HepG2 (cell line): ENCODE data around the gene MYOM1. TPM values are rescaled to one million over a fixed set of nuclear protein-coding genes. Genes with fewer than 3 reads are reported as not detected.

Experiments used
- ARNT2 ChIP-seq: sonication (generic); formaldehyde crosslinking; IDR thresholded peaks from 2 replicates; pipeline ENCODE4 v1.8.0; 2022; ENCODE audit warnings: mild to moderate bottlenecking, low read depth, missing genetic modification reagents, moderate library complexity
- CEBPB ChIP-seq: IDR thresholded peaks from 2 replicates; pipeline ENCODE4 v1.6.1; 2011; ENCODE audit warnings: low read depth, low read length, improper control_type of control experiment, borderline replicate concordance
- IRX3 ChIP-seq: sonication (generic); formaldehyde crosslinking; IDR thresholded peaks from 2 replicates; pipeline ENCODE4 v1.8.1; 2023; ENCODE audit warnings: mild to moderate bottlenecking, low read depth, missing genetic modification reagents, borderline replicate concordance
- KDM1A ChIP-seq: IDR thresholded peaks from 2 replicates; pipeline ENCODE4 v1.6.1; 2016; ENCODE audit warnings: missing compliant biosample characterization
- ZNF12 ChIP-seq: sonication (generic); formaldehyde crosslinking; IDR thresholded peaks from 2 replicates; pipeline ENCODE4 v1.5.0; 2020; ENCODE audit warnings: missing genetic modification reagents
- ZNF251 ChIP-seq: sonication (generic); formaldehyde crosslinking; IDR thresholded peaks from 2 replicates; pipeline ENCODE4 v1.9.0; 2021; ENCODE audit warnings: mild to moderate bottlenecking, missing genetic modification reagents
- ZNF460 ChIP-seq: sonication (generic); formaldehyde crosslinking; IDR thresholded peaks from 2 replicates; pipeline ENCODE4 v1.5.1; 2020; ENCODE audit warnings: missing genetic modification reagents, mild to moderate bottlenecking, borderline replicate concordance
- ZNF614 ChIP-seq: IDR thresholded peaks from 2 replicates; pipeline ENCODE4 v1.6.1; 2018; ENCODE audit warnings: missing biosample characterization, missing genetic modification reagents, inconsistent platforms, borderline replicate concordance
- ZNF710 ChIP-seq: sonication (generic); formaldehyde crosslinking; IDR thresholded peaks from 2 replicates; pipeline ENCODE4 v1.5.0; 2020; ENCODE audit warnings: mild to moderate bottlenecking, missing genetic modification reagents, borderline replicate concordance
- ZNF713 ChIP-seq: sonication (generic); formaldehyde crosslinking; IDR thresholded peaks from 2 replicates; pipeline ENCODE4 v1.4.0; 2020; ENCODE audit warnings: mild to moderate bottlenecking, missing genetic modification reagents
- polyA plus RNA-seq, 8 experiments: library from polyadenylated mRNA; depleted of rRNA in 3 of 8; stranded (reverse) in 7 of 8; unstranded in 1 of 8; fragments of >200 nt; fragmentation: Illumina TruSeq in 4 of 8; extraction: Trizol in 4 of 8; gene quantifications; 2 replicates each; pipeline versions ENCODE4 v1.2.1 to v1.2.3, GENCODE V29; 2011 to 2016; ENCODE audit warnings: low read depth in 4 of 8, missing spikeins in 1 of 8, mixed read lengths in 1 of 8; ENCODE audit not compliant: insufficient read depth in 1 of 8
- total RNA-seq, 5 experiments: library from RNA; depleted of rRNA; stranded (reverse); fragments of >200 nt; fragmentation: Illumina TruSeq; extraction: Trizol; gene quantifications; 2 replicates each; pipeline ENCODE4 v1.2.3, GENCODE V29; 2016; ENCODE audit warnings: low read depth in 1 of 5
- TF ChIP-seq, protein P1 (sequence below): sonication (generic); formaldehyde crosslinking; IDR thresholded peaks from 2 replicates; pipeline ENCODE4 v1.5.0; 2020; ENCODE audit warnings: missing genetic modification reagents
- TF ChIP-seq, protein P2 (sequence below): sonication (generic); formaldehyde crosslinking; IDR thresholded peaks from 2 replicates; pipeline ENCODE4 v1.5.0; 2020; ENCODE audit warnings: mild to moderate bottlenecking, missing genetic modification reagents
- TF ChIP-seq, protein P3 (sequence below): IDR thresholded peaks from 2 replicates; pipeline ENCODE4 v1.6.1; 2016
- TF ChIP-seq, protein P4 (sequence below): sonication (generic); formaldehyde crosslinking; IDR thresholded peaks from 2 replicates; pipeline ENCODE4 v1.4.0; 2020; ENCODE audit warnings: mild to moderate bottlenecking, missing genetic modification reagents

MYOM1 gene
- total and polyA plus RNA-seq, 2 of the 13 experiments (the other 11 are each of a cell fraction or from before 2014, with no cell fraction given) = 0.46 to 0.98 TPM

GRCh38 chr18:3037423-3037915 lies 182.3 kb downstream of the MYOM1 start (continued):
- TF ChIP-seq IRX3 (no peak), ARNT2 (CRISPR knock-in tag) (0 out of 2 replicates have a peak, but pooled peaks have one; percentile 37), ZNF251 (CRISPR knock-in tag) (no peak), ZNF713 (CRISPR knock-in tag) (no peak), ZNF614 (CRISPR knock-in tag) (peak; percentile 89), ZNF460 (CRISPR knock-in tag) (no peak; the same call in 1 of the 2 replicates), ZNF12 (peak; percentile 88), CEBPB (peak; percentile 96), KDM1A (CRISPR knock-in tag) (no peak), ZNF710 (no peak; the same call in 1 of the 2 replicates)
- TF ChIP-seq, protein P1, sequence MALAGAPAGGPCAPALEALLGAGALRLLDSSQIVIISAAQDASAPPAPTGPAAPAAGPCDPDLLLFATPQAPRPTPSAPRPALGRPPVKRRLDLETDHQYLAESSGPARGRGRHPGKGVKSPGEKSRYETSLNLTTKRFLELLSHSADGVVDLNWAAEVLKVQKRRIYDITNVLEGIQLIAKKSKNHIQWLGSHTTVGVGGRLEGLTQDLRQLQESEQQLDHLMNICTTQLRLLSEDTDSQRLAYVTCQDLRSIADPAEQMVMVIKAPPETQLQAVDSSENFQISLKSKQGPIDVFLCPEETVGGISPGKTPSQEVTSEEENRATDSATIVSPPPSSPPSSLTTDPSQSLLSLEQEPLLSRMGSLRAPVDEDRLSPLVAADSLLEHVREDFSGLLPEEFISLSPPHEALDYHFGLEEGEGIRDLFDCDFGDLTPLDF (CRISPR knock-in tag) = peak; percentile 15; the same call in 1 of the 2 replicates
- TF ChIP-seq, protein P2, sequence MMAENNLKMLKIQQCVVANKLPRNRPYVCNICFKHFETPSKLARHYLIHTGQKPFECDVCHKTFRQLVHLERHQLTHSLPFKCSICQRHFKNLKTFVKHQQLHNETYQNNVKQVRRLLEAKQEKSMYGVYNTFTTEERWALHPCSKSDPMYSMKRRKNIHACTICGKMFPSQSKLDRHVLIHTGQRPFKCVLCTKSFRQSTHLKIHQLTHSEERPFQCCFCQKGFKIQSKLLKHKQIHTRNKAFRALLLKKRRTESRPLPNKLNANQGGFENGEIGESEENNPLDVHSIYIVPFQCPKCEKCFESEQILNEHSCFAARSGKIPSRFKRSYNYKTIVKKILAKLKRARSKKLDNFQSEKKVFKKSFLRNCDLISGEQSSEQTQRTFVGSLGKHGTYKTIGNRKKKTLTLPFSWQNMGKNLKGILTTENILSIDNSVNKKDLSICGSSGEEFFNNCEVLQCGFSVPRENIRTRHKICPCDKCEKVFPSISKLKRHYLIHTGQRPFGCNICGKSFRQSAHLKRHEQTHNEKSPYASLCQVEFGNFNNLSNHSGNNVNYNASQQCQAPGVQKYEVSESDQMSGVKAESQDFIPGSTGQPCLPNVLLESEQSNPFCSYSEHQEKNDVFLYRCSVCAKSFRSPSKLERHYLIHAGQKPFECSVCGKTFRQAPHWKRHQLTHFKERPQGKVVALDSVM (CRISPR knock-in tag) = peak; percentile 55; the same call in 1 of the 2 replicates
- TF ChIP-seq, protein P3, sequence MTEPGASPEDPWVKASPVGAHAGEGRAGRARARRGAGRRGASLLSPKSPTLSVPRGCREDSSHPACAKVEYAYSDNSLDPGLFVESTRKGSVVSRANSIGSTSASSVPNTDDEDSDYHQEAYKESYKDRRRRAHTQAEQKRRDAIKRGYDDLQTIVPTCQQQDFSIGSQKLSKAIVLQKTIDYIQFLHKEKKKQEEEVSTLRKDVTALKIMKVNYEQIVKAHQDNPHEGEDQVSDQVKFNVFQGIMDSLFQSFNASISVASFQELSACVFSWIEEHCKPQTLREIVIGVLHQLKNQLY (CRISPR knock-in tag) = peak; percentile 82
- TF ChIP-seq, protein P4, sequence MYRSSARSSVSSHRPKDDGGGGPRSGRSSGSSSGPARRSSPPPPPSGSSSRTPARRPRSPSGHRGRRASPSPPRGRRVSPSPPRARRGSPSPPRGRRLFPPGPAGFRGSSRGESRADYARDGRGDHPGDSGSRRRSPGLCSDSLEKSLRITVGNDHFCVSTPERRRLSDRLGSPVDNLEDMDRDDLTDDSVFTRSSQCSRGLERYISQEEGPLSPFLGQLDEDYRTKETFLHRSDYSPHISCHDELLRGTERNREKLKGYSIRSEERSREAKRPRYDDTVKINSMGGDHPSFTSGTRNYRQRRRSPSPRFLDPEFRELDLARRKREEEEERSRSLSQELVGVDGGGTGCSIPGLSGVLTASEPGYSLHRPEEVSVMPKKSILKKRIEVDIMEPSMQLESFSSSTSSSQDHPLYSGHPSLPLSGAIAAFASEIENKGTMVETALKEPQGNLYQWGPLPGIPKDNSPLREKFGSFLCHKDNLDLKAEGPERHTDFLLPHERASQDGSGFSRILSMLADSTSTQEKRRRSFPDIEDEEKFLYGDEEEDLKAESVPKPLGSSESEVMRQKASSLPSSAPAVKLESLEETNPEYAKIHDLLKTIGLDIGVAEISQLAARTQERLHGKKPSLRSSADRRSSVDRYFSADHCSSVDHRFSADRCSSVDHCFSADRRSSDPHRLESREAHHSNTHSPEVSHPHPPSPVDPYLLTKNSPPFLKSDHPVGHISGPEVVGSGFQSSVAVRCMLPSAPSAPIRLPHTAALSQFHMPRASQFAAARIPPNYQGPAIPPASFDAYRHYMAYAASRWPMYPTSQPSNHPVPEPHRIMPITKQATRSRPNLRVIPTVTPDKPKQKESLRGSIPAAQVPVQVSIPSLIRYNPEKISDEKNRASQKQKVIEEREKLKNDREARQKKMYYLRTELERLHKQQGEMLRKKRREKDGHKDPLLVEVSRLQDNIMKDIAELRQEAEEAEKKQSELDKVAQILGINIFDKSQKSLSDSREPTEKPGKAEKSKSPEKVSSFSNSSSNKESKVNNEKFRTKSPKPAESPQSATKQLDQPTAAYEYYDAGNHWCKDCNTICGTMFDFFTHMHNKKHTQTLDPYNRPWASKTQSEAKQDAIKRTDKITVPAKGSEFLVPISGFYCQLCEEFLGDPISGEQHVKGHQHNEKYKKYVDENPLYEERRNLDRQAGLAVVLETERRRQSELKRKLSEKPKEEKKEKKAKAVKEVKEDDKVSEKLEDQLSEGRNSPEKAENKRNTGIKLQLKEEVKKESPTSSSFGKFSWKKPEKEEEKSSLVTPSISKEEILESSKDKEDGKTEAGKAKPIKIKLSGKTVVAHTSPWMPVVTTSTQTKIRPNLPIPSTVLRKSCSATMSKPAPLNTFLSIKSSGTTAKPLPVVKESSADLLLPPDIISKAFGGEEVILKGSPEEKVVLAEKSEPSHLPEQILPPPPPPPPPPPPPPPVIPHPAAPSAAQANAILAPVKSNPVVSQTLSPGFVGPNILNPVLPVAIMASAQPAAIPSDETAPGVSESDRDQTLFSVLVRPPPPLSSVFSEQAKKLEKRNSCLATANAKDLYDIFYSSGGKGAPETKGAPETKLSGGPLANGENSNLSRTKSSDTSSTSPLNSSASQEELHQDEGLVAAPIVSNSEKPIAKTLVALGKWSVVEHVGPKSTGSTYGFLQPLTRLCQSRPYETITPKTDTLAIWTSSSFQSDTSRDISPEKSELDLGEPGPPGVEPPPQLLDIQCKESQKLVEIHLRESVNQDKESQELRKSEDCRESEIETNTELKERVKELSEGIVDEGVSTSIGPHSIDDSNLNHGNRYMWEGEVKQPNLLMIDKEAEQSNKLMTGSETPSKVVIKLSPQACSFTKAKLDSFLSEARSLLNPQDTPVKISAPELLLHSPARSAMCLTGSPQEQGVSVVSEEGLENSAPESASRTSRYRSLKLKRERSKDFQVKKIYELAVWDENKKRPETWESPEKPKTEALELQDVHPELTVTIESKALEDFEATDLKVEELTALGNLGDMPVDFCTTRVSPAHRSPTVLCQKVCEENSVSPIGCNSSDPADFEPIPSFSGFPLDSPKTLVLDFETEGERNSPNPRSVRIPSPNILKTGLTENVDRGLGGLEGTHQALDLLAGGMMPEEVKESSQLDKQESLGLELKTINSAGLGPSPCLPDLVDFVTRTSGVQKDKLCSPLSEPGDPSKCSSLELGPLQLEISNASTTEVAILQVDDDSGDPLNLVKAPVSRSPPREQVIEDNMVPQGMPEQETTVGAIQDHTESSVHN (CRISPR knock-in tag) = no peak
